ENCODE measurements around the gene AFDN.

Gene AFDN

GRCh38 chr6:167803816-167804215, 22.9 kb upstream of the AFDN start:
- H3K27me3 ChIP-seq (ENCODE audit: insufficient read depth, poor library complexity, severe bottlenecking), result no peaks in the 10 kb centered on the region
- H3K36me3 ChIP-seq (ENCODE audit: low read depth), result no peaks in the 10 kb centered on the region
- DNase-seq (ENCODE audit: low spot score), result no peak
- H3K4me1 ChIP-seq (ENCODE audit: insufficient read depth, poor library complexity, severe bottlenecking), result no peaks in the 10 kb centered on the region
- no peak overlapping the region for H3K27ac ChIP-seq (ENCODE audit: poor library complexity, severe bottlenecking)
- no peak overlapping the region for H3K4me3 ChIP-seq (ENCODE audit: severe bottlenecking)
- no peaks in the 10 kb centered on the region for H3K9me3 ChIP-seq (ENCODE audit: severe bottlenecking)
- no peak for ATAC-seq (ENCODE audit: low read depth)
- TF ChIP-seq CTCF (IDR thresholded peaks at IDR 0.05; ENCODE audit: poor library complexity, severe bottlenecking), result no peak

DNA sequence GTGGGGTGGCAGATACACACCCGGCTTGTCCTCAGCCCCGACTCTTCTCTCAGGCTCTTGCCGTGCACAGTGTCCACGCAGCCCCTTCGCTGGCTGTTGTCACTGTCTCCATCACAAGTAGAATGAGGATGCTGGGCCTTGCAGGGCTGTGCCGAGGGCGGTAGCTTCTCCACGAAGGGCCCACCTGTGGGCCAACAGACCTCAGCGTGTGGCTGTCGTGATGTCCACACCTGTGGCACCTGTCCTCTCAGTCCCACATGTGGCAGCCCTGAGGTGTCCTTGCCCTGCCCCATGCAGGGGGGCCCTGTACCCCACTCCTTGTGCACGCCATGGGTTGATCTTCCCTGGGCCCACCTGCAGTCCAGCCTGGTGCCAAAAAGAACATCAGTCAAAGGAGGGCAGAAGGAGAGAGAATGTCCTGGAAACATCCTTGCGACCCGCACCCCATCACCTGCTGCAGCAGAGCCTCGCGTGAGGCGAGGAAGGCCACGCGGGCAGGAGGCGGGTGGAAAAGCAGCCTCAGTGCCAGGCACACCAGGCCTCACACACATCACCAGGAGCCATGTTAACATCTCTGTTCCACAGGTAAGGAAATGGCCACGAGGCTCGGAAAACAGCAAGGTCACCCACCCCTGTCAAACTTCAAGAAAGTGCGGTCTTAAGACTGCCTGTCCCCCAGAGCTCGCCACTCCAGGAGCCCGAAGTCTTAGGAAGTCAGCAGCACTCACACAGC, 22.3 kb upstream of the AFDN start:
- H3K27ac ChIP-seq (ENCODE audit: poor library complexity, severe bottlenecking), result no peak overlapping the region
- H3K9me3 ChIP-seq (ENCODE audit: severe bottlenecking), result no peaks in the 10 kb centered on the region
- H3K36me3 ChIP-seq (ENCODE audit: low read depth), result no peaks in the 10 kb centered on the region
- H3K4me1 ChIP-seq (ENCODE audit: insufficient read depth, poor library complexity, severe bottlenecking), result no peaks in the 10 kb centered on the region
- no peak overlapping the region for H3K4me3 ChIP-seq (ENCODE audit: severe bottlenecking)
- no peak for DNase-seq (ENCODE audit: low spot score)
- ATAC-seq (ENCODE audit: low read depth), result no peak
- TF ChIP-seq CTCF (IDR thresholded peaks at IDR 0.05; ENCODE audit: poor library complexity, severe bottlenecking), result no peak
- no peaks in the 10 kb centered on the region for H3K27me3 ChIP-seq (ENCODE audit: insufficient read depth, poor library complexity, severe bottlenecking)

DNA sequence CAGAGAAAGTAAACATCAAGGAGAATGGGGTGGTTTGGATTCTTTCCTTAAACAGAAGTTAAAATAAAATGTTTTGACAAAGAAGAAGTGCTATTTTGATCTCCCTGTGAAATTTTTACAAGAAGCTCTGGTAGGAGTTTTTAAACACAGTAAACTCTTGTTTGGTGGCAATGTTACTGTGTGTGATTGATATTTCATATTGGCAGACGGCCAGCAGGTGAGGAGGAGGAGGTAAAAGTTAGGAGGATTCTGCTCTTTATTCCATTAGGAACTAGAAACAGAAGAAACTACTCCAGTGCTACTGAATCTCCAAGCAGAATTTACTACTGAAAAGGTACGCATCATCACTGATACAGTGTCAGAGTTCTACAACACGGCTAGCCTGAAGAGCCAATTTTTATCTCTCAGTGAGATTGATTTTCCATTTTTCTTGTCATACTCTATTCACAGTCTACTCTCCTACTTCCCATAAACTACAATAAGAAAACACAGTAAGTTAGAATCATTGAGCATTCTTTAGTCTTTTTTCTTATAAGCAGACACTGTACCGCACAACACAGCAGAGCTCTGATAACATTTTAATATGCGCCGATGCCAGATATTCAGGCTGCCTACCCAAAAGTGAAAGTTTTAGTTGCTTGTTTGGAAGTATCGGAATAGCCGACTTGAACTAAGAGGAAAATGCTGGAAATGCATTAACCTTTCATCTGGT, 21.2 kb upstream of the AFDN start:
- no peak for ATAC-seq (ENCODE audit: low read depth)
- no peak for TF ChIP-seq CTCF (IDR thresholded peaks at IDR 0.05; ENCODE audit: poor library complexity, severe bottlenecking)

GRCh38 chr6:167806061-167806700, 20.5 kb upstream of the AFDN start:
- no peaks in the 10 kb centered on the region for H3K4me1 ChIP-seq (ENCODE audit: insufficient read depth, poor library complexity, severe bottlenecking)
- H3K4me3 ChIP-seq (ENCODE audit: severe bottlenecking), result no peak overlapping the region
- DNase-seq (ENCODE audit: low spot score), result no peak
- H3K27ac ChIP-seq (ENCODE audit: poor library complexity, severe bottlenecking), result no peak overlapping the region
- no peaks in the 10 kb centered on the region for H3K36me3 ChIP-seq (ENCODE audit: low read depth)
- no peaks in the 10 kb centered on the region for H3K27me3 ChIP-seq (ENCODE audit: insufficient read depth, poor library complexity, severe bottlenecking)
- ATAC-seq (ENCODE audit: low read depth), result no peak
- H3K9me3 ChIP-seq (ENCODE audit: severe bottlenecking), result no peaks in the 10 kb centered on the region
- TF ChIP-seq CTCF (IDR thresholded peaks at IDR 0.05; ENCODE audit: poor library complexity, severe bottlenecking), result no peak

More for the DNA sequence above, 21.2 kb upstream of the AFDN start:
- no peaks in the 10 kb centered on the region for H3K9me3 ChIP-seq (ENCODE audit: severe bottlenecking)
- no peaks in the 10 kb centered on the region for H3K36me3 ChIP-seq (ENCODE audit: low read depth)
- DNase-seq (ENCODE audit: low spot score), result no peak
- H3K27ac ChIP-seq (ENCODE audit: poor library complexity, severe bottlenecking), result no peak overlapping the region
- no peaks in the 10 kb centered on the region for H3K4me1 ChIP-seq (ENCODE audit: insufficient read depth, poor library complexity, severe bottlenecking)
- no peak overlapping the region for H3K4me3 ChIP-seq (ENCODE audit: severe bottlenecking)
- H3K27me3 ChIP-seq (ENCODE audit: insufficient read depth, poor library complexity, severe bottlenecking), result no peaks in the 10 kb centered on the region
